NCI-H128 (cell line): Measurements from ENCODE around the gene RLN1.
"Not testable (repeated sequence)": the region's sequence is repeated elsewhere in the genome, so short reads cannot be mapped to it uniquely, and the experiment has no call there.

Source experiments
- DNase-seq: peaks from one replicate; lab custom pipeline; 2025; ENCODE audit not compliant: unreplicated experiment; lab: John Stamatoyannopoulos, UW

RLN1 gene, protein sequence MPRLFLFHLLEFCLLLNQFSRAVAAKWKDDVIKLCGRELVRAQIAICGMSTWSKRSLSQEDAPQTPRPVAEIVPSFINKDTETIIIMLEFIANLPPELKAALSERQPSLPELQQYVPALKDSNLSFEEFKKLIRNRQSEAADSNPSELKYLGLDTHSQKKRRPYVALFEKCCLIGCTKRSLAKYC

DNA sequence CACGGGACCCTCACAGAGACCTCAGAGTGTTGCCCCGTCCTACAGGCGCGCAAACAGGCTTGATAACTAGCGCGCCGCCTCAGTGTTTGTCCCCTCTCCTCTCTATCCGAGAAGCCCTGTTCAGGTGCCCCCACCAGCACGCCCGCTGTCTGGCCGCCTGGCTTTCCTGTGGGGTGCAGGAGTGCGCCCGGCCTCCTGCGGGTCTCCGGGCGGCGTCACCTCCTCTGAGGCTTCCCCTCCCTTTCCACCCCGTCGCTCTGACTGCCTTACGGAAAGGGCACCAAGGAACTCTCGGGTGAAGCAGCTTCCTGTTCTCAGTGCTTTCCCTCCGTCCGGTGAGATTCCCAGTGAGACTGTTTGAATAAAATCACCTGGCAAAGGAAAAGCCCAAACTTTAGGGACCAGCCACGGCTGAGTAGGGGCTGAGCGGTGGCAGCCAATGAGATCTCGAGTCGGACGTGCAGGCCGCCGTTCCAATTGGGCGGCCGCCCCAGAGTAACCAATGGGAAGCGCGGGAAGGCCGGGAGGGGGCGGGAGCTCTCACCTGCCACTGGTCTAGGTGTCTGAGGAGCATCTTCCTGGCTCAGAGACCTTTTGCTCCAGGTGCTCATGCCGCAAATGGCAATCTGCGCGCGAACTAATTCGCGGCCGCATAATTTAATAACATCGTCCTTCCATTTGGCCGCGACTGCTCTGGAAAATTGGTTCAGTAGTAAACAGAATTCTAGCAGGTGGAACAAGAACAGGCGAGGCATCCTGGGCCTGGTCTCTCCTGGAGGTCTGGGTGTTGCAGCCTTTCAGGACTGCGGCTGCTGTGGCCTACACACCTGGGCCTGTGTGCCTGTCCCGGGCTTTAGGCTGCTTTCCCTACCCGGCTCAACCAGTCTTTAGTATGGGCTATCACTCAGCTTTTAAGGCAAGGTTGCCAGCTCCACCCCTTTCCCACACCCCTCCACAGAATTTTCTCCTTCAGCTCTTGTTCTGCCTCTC is at the start of gene RLN1:
TSS of gene RLN1 (minus strand) at position 885 of the 990 bp plus-strand sequence. CDS start at position 755, 130 bp downstream.
- DNase-seq = not testable (repeated sequence)

DNA sequence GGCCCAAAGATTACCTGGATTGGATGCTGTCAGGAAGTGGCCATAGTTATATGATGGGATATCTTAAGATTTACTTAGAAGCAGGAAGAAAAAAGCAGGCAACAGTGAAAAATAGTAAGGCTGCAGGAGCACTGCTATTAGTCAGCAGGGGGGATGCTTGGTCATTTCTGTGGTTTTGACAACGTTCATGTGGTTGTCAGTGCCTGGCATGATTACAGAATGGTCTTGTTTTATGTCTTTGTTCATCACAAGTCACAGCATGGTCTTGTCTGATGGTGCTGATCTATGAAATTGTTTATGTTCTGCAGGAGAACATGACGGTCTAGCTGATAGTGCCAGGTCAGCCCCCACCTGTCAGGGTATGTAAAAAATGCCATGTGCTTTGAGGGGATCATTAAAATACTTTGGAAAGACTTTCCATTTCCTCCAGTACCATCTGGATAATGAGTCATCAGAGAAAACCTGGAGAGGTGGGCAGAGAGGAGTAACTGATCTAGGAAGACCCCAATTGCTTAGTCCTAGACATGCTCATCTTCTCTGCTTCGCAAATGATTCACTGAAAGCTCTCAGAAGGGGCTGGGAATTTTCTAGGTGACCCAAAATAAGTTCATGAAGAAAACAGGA is 49.5 kb upstream of the RLN1 start:
- no peak for DNase-seq

DNA sequence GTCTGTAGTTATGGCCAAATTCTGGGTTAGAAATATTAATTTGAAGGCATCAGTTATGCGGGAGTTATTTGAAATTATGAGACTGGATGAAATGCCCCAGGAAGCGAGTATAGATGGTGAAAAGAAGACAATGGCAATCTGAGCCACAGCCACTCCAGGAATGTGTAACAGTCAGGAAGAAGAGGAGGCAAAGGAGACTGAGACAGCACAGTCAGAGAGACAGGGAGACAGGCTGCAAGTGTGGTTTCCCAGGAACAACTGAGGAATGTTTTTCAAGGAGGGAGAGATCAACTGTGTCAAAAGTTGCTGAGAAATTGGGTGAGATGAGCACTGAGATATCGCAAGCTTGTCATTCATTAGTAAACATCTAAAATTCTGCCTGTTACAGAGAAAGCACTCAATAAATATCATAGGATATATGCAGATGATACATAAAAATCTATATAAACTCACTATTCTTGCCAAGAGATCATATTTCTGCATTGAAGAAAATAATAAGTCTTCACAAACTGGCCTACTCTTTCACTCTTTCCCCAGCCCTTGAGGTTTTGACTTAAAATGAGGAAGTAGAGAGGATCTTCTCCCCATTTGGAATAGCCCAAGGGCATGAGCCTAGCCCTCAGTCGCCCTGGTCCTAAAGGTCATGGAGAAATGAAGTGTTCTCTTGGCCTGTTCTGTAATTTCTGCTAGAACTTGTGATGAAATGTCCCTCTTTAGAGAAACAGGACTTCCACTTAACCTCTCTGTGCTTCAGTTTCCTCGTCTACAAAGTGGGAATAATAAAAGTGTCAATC is 48.5 kb upstream of the RLN1 start:
- no peak for DNase-seq

DNA sequence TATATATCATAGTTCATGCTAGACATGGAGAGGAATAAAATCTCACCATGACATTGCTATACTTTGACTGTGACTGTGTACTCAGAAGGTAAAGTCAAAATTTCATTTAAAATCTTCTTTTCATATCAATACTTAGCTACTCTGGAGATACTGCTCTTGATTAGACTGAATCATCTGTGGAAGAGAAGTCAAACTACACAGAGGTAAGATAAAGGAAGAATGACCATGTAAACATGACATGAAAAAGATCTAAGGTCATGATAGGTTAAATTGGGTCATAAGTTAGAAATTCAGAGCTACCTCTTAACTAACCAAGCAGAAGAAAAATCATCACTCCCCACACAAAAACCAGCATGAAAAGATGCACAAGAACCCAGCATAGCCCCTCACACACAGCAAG is 44.8 kb upstream of the RLN1 start:
- DNase-seq = no peak

DNA sequence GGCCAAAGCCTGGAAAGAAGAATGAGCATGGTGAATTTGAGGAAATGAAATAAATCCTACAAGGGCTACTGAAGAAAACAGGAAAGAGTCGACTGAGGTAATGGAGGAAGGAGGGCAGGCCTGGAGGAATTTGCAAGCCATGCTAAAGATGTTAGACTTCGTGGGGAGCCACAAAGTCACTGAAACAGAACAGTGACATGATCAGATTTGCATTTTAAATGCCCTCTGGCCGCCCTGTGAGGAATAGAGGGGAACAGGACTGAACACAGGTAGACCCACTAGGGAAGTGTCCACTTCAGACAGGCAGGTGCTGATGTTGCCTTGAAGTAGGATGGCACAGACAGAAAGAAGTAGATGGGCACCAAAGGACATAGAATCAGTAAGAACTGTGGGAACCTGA is 42.8 kb upstream of the RLN1 start:
- no peak for DNase-seq

DNA sequence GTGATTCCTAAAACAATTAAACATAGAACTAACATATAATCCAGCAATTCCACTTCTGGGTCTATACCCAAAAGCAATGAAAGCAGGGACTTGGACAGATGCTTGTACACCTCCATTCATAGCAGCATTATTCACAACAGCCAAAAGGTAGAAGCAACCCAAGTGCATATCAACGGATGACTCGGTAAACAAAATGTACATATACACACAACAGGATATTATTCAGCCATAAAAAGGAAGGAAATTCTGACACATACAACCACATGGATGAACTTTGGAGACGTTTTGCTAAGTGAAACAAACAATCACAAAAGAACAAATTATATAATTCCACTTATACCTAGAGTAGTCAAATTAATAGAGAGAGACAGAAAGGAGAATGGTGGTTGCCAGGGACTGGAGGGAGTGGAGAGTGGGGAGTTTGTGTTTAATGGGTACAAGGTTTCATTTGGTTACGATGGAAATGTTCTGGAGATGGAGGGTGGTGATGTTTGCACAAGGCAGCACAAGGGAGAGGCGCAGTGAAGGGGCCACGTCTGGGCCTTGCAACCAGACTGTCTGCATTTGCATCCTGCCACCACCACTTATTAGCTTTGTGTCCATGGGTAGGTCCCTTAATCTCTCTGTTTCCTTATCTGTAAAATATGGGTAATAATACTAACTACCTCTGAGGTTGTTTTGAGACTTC is 36.3 kb upstream of the RLN1 start:
- no peak for DNase-seq

DNA sequence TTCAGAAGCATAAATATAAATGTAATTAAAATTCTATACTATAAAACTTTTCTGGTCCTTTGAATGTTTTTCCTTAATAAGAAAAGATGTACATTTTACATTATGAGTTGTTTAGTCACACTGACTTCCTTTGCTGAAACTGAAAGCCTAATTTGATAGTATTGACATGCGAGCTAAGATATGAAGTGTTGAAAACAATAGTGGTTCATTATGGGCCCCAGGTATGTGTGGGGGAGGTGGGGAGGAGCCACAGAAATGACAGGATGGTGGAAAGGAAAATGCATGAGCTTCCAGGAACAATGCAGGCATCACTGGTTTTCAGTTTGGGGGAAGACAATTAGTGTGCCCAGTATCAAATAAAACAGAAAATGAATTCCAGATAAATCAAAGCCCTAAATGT is 35.4 kb upstream of the RLN1 start:
- no peak for DNase-seq

DNA sequence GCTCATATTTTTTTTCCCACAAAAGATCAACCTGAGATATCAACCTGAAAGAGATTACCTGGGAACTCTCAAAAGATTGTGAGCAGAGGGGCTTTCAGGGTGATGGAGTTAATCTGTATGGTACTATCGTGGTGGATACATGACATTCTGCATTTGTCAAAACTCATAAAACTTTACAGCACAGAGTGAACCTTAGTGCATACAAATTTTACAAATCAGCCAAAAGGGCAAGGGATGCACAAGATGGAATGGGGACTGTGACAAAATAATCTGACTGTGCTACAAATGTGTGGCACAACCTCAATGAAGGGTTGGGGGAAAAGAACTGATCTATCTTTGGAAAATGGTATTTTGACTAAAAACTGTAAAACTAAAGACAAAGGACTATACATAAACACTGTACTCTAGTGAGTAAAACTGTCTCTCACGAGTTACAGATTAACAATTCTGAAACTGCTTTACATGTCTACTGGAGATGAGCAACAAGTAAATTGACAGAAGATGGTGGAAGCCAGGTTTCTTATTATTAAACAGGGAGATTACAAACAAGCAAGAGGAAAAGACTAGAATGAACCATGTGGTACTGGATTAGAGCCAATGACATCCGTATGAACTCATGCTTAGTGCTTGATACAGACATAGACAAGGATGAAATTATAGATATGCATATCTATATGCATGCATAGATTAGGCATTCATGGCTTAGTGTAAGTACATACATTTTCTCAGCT is 24.8 kb upstream of the RLN1 start:
- DNase-seq = no peak

DNA sequence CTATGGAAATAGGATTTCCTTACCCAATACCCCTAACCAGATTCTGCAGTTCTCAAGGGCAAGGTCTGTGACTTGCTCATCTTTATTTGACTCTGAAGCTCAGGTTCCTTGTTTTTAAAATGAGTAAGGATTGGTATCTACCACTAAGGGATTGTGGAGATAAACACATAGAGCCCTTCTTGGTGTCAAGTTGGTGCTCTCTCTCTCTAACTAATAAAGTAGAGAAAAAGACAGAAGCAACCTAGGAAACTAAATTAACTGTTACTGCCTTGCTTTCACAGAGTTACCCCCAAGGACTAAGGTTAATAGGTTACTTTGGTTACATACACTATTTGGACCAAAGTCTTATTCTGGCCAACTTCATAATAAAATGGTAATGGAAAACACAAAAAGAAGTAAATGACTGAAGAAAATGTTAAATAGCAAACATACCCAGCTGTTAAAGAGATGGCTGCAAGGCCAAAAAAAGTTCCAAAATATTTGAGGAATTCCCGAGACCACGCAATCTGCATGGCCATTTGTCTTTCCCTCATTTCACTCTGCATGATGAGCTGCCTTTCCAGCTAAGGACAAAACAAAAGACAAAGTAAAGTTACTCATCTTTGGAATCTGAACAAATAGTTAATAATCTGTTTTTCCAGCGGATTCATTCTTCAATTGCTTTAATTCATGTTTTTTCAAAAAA is 21.8 kb upstream of the RLN1 start:
- no peak for DNase-seq

DNA sequence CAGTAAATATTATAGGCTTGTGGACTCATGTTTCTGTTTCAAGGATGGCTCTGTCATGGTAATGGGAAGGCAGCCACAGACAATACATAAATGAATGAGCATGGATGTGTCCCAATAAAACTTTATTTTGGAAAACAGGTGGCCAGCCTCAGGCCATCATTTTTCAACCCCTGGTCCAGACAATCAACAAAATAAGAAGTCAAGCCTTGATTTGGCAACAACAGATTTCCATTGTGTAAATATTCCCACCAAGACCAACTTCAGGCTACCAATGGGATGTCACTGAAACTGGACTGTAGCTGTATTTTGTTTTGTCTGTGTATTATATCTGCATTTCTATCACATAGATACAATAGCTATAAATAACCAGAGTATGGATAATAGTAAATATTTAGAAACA is 20.7 kb upstream of the RLN1 start:
- no peak for DNase-seq

DNA sequence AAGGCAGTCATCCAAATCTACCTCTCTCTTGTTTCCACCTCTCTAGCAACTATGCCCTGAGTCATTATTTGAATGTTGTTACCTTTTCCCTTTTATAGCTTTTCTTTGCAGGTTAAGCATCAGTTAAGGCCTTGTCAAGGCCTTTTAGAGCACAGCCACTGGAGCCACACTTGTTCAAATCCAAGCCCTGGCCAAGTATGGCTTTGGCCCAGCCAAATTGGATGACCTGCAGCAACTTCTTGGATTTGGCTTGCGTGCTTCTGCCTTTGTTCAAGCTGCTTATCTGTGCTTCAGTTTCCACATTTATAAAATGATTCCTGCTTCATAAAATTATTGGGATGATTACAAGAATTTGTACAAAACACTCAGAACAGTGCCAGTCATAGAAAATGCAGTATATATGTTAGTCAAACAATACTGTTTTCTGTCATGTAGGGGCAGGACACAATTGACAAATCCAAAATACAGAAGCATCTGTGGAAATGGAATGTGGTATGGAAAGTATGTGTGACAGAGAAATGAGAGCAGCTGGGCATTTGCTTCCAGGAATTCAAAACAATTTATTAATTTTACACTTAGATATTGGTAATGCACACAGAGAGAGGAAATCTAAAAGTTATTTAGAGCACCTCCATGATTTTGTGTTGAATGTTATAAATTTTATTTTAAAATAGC is 17.9 kb upstream of the RLN1 start:
- no peak for DNase-seq

DNA sequence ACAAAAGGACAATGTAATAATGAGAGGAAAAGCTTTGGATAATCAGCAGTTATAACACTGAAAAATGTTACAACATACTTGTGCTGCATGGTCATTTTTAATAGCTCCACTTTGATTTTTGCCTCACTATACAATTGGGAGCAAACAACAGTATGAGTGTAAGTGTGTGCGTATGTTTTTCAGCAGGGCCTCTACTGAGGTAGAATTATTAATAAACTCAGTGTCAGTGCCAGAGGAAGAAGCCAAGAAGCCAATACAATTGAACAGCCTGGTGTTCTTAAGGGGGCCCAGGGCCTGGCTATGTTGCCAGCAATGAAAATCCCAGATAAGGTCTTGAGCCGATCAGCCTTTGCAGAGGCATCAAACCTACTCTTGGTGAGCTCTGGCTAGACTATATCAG is 16.1 kb upstream of the RLN1 start:
- DNase-seq = no peak

DNA sequence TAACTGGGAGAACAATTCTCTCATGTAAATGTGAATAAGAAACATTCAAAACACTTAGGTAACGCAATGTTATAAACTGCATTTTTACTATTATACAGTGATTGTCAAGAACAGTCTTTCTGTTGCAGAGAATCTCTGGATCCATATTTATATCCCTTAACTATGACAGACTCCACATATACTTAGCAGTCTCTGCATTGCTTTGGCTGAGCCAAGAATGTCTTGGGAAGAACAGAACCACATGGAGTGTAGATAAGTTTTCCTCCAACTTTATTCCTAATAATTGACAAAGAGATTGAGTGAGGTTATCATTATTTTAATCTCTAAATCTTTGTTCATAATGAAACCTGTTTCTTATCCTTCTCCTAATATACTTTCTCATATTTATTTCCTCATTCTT is 15.6 kb upstream of the RLN1 start:
- DNase-seq = no peak

DNA sequence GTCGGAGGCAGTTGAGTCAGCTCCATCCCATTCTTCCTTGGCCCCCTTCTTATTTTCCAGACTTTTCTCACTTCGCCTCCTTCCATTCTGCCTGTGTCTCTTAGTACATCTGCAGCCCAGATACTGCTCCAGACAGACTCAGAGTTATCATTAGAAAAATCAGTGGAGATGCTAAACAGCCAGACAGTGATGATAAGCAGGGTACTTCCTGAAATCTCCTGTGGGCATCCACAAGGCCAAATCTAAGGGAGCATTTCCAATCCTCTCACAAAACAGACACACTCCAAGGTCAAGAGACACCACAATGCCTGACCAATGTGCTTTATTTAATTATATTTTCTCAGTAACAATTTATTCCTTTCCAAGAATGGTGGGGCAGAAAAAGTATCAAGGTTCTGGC is 14.5 kb upstream of the RLN1 start:
- no peak for DNase-seq

DNA sequence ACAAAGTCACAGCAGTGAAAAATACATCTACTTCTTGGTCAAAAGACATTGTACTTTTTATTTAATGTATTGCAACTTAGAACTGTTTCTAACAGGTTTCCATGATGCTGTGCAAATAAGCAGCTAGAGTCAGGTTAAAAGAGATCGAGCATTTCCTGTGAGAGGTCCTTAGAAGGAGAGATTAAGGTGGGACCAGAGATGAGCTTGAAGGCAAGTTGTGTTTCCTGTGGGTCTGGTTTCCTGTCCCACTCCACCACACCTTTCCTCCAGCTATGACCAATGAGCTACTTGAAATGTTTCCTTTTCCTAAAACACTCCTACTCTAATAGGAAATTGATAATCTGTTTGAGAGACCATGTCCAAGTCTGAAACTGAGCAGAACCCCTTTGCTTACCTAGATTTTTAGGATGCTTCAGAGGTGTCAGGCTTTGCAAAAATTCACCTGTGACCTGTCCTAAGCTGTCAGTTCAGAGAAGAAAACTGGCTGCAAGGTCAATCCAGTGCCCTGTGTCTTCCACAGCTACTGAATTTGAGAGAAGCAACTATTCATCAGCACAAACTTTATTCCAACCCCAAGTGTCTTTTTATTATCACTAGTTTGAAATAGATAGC is 13.1 kb upstream of the RLN1 start:
- no peak for DNase-seq

DNA sequence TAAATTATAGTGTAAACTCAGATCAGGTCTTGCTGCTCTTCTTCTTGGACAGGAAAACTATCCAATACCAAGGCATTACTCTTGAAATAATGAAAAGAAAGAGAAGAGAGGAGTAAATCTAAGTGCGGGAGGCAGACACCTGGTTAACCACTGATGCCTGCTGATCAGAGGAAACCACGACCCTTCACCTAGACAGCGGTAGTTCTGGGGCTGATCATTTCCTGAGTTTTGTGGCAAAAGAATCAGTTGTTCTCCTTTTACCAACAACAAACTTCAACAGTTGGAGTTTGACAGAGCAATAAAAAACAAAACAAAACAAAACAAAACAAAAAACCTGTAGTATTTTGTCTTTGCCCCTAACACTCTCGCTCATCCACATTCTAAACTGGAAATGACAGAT is 3.0 kb downstream of the RLN1 start:
- no peak for DNase-seq

DNA sequence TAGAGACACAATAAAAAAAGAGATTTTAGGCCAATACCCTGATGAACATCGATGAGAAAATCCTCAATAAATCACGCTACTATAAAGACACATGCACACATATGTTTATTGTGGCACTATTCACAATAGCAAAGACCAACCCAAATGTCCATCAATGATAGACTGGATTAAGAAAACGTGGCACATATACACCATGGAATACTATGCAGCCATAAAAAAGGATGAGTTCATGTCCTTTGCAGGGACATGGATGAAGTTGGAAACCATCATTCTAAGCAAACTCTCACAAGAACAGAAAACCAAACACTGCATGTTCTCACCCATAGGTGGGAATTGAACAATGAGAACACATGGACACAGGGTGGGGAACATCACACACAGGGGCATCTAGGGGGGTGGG is 8.4 kb downstream of the RLN1 start:
- DNase-seq = not testable (repeated sequence)

DNA sequence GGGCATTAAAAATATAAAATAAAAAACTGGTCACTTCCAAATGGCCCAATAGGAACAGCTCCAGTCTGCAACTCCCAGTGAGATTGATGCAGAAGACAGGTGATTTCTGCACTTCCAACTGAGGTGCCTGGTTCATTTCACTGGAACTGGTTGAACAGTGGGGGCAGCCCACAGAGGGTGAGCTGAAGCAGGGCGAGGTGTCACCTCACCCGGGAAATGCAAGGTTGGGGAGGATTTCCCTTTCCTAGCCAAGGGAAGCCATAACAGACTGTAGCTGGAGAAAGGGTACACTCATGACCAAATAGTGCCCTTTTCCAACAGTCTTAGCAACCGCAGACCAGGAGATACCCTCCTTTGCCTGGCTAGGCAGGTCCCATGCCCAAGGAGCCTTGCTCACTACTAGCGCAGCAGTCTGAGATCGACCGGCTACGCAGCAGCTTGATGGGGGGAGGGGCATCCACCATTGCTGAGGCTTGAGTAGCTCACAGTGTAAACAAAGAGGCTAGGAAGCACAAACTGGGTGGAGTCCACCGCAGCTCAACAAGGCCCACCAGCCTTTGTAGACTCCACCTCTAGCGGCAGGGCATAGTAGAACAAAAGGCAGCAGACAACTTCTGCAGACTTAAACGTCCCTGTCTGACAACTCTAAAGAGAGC is 12.7 kb downstream of the RLN1 start:
- DNase-seq = no peak
